HG03108 (cell line): ENCODE results near the gene HS6ST2.

Experiments used
- ATAC-seq: cut with Tn5 transposase; IDR thresholded peaks from one replicate; pipeline ENCODE4 v1.9.1; 2021; ENCODE audit warnings: moderate library complexity; ENCODE audit not compliant: unreplicated experiment

The HS6ST2 gene

GRCh38 chrX:132624466-132624865, 334.0 kb downstream of the HS6ST2 start:
- no peak for ATAC-seq

GRCh38 chrX:132623942-132624341, 334.5 kb downstream of the HS6ST2 start:
- no peak for ATAC-seq

GRCh38 chrX:132623300-132623699, 335.1 kb downstream of the HS6ST2 start:
- no peak for ATAC-seq

GRCh38 chrX:132622130-132622529, 336.3 kb downstream of the HS6ST2 start:
- ATAC-seq = no peak

- no peak for ATAC-seq
Observed at GRCh38 chrX:132618810-132619209, 339.6 kb downstream of the HS6ST2 start.

- ATAC-seq = no peak
Observed at GRCh38 chrX:132615391-132616131, 342.9 kb downstream of the HS6ST2 start.

GRCh38 chrX:132614297-132614696, 344.1 kb downstream of the HS6ST2 start:
- no peak for ATAC-seq

GRCh38 chrX:132613801-132614200, 344.6 kb downstream of the HS6ST2 start:
- ATAC-seq = no peak

- no peak for ATAC-seq
Observed at GRCh38 chrX:132612821-132613564, 345.4 kb downstream of the HS6ST2 start.

- no peak for ATAC-seq
Observed at GRCh38 chrX:132610536-132610935, 347.9 kb downstream of the HS6ST2 start.

- no peak for ATAC-seq
Observed at GRCh38 chrX:132609362-132609848, 349.0 kb downstream of the HS6ST2 start.

- no peak for ATAC-seq
Observed at GRCh38 chrX:132603700-132604286, 354.6 kb downstream of the HS6ST2 start.

GRCh38 chrX:132602701-132603100, 355.7 kb downstream of the HS6ST2 start:
- ATAC-seq = no peak

- no peak for ATAC-seq
Observed at GRCh38 chrX:132594999-132595398, 363.4 kb downstream of the HS6ST2 start.

- no peak for ATAC-seq
Observed at GRCh38 chrX:132594129-132594528, 364.3 kb downstream of the HS6ST2 start.

GRCh38 chrX:132592880-132593279, 365.5 kb downstream of the HS6ST2 start:
- ATAC-seq = no peak

GRCh38 chrX:132591719-132592275, 366.6 kb downstream of the HS6ST2 start:
- no peak for ATAC-seq

- no peak for ATAC-seq
Observed at GRCh38 chrX:132590350-132591026, 367.9 kb downstream of the HS6ST2 start.

- ATAC-seq = no peak
Observed at GRCh38 chrX:132584936-132585335, 373.5 kb downstream of the HS6ST2 start.

- no peak for ATAC-seq
Observed at GRCh38 chrX:132576939-132577338, 381.5 kb downstream of the HS6ST2 start.
